Measurements from ENCODE around the gene HIF1AN. TPM values are rescaled to one million over a fixed set of nuclear protein-coding genes. Genes with fewer than 3 reads are reported as not detected.

Gene HIF1AN
- total and polyA plus RNA-seq, 11 donors: 8.2 to 61.8 (median 46.4) TPM

- Histone ChIP-seq H3K27me3 (peaks cover 0 to 29% (median 6%) of the 10 kb centered on the region in 9 donors), H3K36me3 (no peaks in the 10 kb centered on the region), H3K9me3 (peaks cover 0 to 6% (median under 1%) of the 10 kb centered on the region in 12 donors), H3K27ac (no peak overlapping the region), H3K4me3 (no peak overlapping the region), H3K4me1 (no peaks in the 10 kb centered on the region)
- intact Hi-C loops (cut with DNase I): no loop called here
- 84 to 91% (median 89%) methylated on average over 4 of the region's 4 CpGs for WGBS, 4 donors
- ATAC-seq (no peak), DNase-seq (no peak)
- TF ChIP-seq CTCF (IDR thresholded peaks at IDR 0.05): no peak
Observed at GRCh38 chr10:100600218-100600617, 64.5 kb downstream of the HIF1AN start.

GRCh38 chr10:100607439-100607838 is 71.7 kb downstream of the HIF1AN start:
- WGBS, 4 donors: 23 to 57% (median 50%) methylated on average over 1 of the region's 1 CpG
- DNase-seq: no peak
- H3K4me1 ChIP-seq: no peaks in the 10 kb centered on the region
- no peak for TF ChIP-seq CTCF (IDR thresholded peaks at IDR 0.05)
- TF ChIP-seq POLR2A (IDR thresholded peaks at IDR 0.05): no peak
- no peak overlapping the region for H3K27ac ChIP-seq
- intact Hi-C loops (cut with DNase I): no loop called here
- no peak overlapping the region for H3K4me3 ChIP-seq
- H3K9me3 ChIP-seq: peaks cover 0 to 23% (median 5%) of the 10 kb centered on the region in 12 donors
- H3K36me3 ChIP-seq: no peaks in the 10 kb centered on the region
- peaks cover 0 to 17% (median 4%) of the 10 kb centered on the region in 9 donors for H3K27me3 ChIP-seq
- no peak for ATAC-seq

Other genes with a start within 250 kb of the HIF1AN start
- 10 to 100 TPM; 14.6 to 32.0 (median 20.8) TPM for gene BLOC1S2, start 249.3 kb upstream of the HIF1AN start, total RNA-seq
- gene BLOC1S2, start 249.3 kb upstream of the HIF1AN start, polyA plus RNA-seq: 10 to 100 TPM; 23.0 to 43.8 TPM
- gene PKD2L1, start 205.7 kb upstream of the HIF1AN start, total RNA-seq: not detected
- gene PKD2L1, start 205.7 kb upstream of the HIF1AN start, polyA plus RNA-seq: not detected
- 100 to 1,000 TPM in 1 of 9 donors, 10 to 100 TPM in 2, 1 to 10 TPM in 6; 2.3 to 216 (median 4.9) TPM for gene SCD, start 188.7 kb upstream of the HIF1AN start, total RNA-seq
- gene SCD, start 188.7 kb upstream of the HIF1AN start, polyA plus RNA-seq: 10 to 100 TPM; 16.8 to 66.9 TPM
- gene WNT8B, start 72.9 kb upstream of the HIF1AN start, total RNA-seq: not detected
- gene WNT8B, start 72.9 kb upstream of the HIF1AN start, polyA plus RNA-seq: not detected
- 1 to 10 TPM; 5.4 to 9.6 (median 7.0) TPM for gene SEC31B, start 16.1 kb upstream of the HIF1AN start, total RNA-seq
- gene SEC31B, start 16.1 kb upstream of the HIF1AN start, polyA plus RNA-seq: 10 to 100 TPM in 1 of 2 donors, 1 to 10 TPM in 1; 1.9 to 11.5 TPM
- 100 to 1,000 TPM; 264 to 637 (median 412) TPM for gene NDUFB8, start 6.1 kb upstream of the HIF1AN start, total RNA-seq
- gene NDUFB8, start 6.1 kb upstream of the HIF1AN start, polyA plus RNA-seq: 1,000 to 10,000 TPM in 1 of 2 donors, 100 to 1,000 TPM in 1; 623 to 1,192 TPM
- not detected for gene PAX2, start 209.6 kb downstream of the HIF1AN start, total RNA-seq
- gene PAX2, start 209.6 kb downstream of the HIF1AN start, polyA plus RNA-seq: not detected